IMR-90 (cell line): ENCODE measurements around the gene ARL14. TPM values are rescaled to one million over a fixed set of nuclear protein-coding genes. Genes with fewer than 3 reads are reported as not detected.

Experiments
- ATAC-seq: fragments of 200-7000 bp; cut with Tn5 transposase; 2 replicates; pipeline ENCODE4 v1.9.1; 2020; ENCODE audit warnings: low read depth, mild to moderate bottlenecking, moderate library complexity
- BruUV-seq: library from RNA; stranded (reverse); fragments of 400-500 nt; replicated peaks from 2 replicates; lab custom pipeline; 2021; lab: Mats Ljungman, UMichigan
- CTCF ChIA-PET: fragments of 300-600 bp; formaldehyde crosslinking; extraction: SDS; loops from one replicate; lab custom pipeline; 2021; ENCODE audit warnings: antibody characterized with exemption; lab: Yijun Ruan, JAX
- POLR2A ChIA-PET: fragments of 300-600 bp; sonication (Branson Sonifier 250); formaldehyde crosslinking; loops from one replicate; lab custom pipeline; 2022; ENCODE audit warnings: antibody characterized with exemption; ENCODE audit not compliant: unreplicated experiment; lab: Charles Lee
- DNase-seq: peaks from one replicate; pipeline ENCODE4 v3.0.0; 2013
- H2AFZ ChIP-seq: replicated peaks from 2 replicates; pipeline ENCODE3; 2013; ENCODE audit warnings: low read length, mild to moderate bottlenecking; ENCODE audit not compliant: poor library complexity
- H2AK5ac ChIP-seq: 2 replicates; pipeline ENCODE4 v1.6.1; 2013; ENCODE audit warnings: low read depth, low read length, inconsistent platforms
- H2AK9ac ChIP-seq: replicated peaks from 2 replicates; pipeline ENCODE3; 2013; ENCODE audit warnings: mild to moderate bottlenecking, low read depth, low read length, moderate library complexity; ENCODE audit not compliant: poor library complexity
- H2BK120ac ChIP-seq: 2 replicates; pipeline ENCODE4 v1.6.1; 2013; ENCODE audit warnings: low read depth, low read length, inconsistent platforms
- H2BK15ac ChIP-seq: 3 replicates; pipeline ENCODE4 v1.6.1; 2013; ENCODE audit warnings: low read depth, low read length, inconsistent platforms
- H2BK20ac ChIP-seq: 2 replicates; pipeline ENCODE4 v1.6.1; 2013; ENCODE audit warnings: low read depth, mild to moderate bottlenecking, inconsistent platforms, low read length, moderate library complexity
- H2BK5ac ChIP-seq: 2 replicates; pipeline ENCODE4 v1.6.1; 2013; ENCODE audit warnings: mild to moderate bottlenecking, low read depth, low read length, inconsistent platforms; ENCODE audit not compliant: poor library complexity, severe bottlenecking
- H3K14ac ChIP-seq: replicated peaks from 2 replicates; pipeline ENCODE4 v1.6.1; 2013; ENCODE audit warnings: low read depth, low read length, inconsistent platforms
- H3K18ac ChIP-seq: 2 replicates; pipeline ENCODE4 v1.6.1; 2013; ENCODE audit warnings: low read depth, low read length, control low read depth
- H3K23ac ChIP-seq: 2 replicates; pipeline ENCODE4 v1.6.1; 2013; ENCODE audit warnings: low read depth, low read length, inconsistent platforms
- H3K27ac ChIP-seq: 2 replicates; pipeline ENCODE4 v1.5.1; 2013; ENCODE audit warnings: mild to moderate bottlenecking, control low read depth, low read length; ENCODE audit not compliant: insufficient read depth
- H3K27me3 ChIP-seq: 2 replicates; pipeline ENCODE4 v1.6.1; 2013; ENCODE audit warnings: low read length; ENCODE audit not compliant: control insufficient read depth, insufficient read depth
- H3K36me3 ChIP-seq: 2 replicates; pipeline ENCODE4 v1.6.1; 2013; ENCODE audit warnings: low read length, mixed read lengths; ENCODE audit not compliant: control insufficient read depth, insufficient read depth
- H3K4ac ChIP-seq: 2 replicates; pipeline ENCODE4 v1.6.1; 2013; ENCODE audit warnings: low read depth, low read length, inconsistent platforms
- H3K4me1 ChIP-seq: 2 replicates; pipeline ENCODE4 v1.6.1; 2013; ENCODE audit warnings: low read length, mixed read lengths; ENCODE audit not compliant: control insufficient read depth, insufficient read depth
- H3K4me2 ChIP-seq: 2 replicates; pipeline ENCODE4 v1.6.1; 2013; ENCODE audit warnings: low read depth, mild to moderate bottlenecking, control low read depth, low read length, moderate library complexity
- H3K4me3 ChIP-seq: 2 replicates; pipeline ENCODE4 v1.5.1; 2013; ENCODE audit warnings: low read depth, mild to moderate bottlenecking, control low read depth, low read length, moderate library complexity; ENCODE audit not compliant: insufficient read depth
- H3K56ac ChIP-seq: 2 replicates; pipeline ENCODE4 v1.6.1; 2013; ENCODE audit warnings: low read length, inconsistent platforms; ENCODE audit not compliant: insufficient read depth; ENCODE audit errors: extremely low read depth
- H3K79me1 ChIP-seq, 2 experiments: 2 replicates each; pipeline ENCODE4 v1.6.1; 2013; ENCODE audit warnings: low read length in 2 of 2, inconsistent platforms in 1 of 2, low read depth in 1 of 2
- H3K9ac ChIP-seq: 2 replicates; pipeline ENCODE4 v1.6.1; 2013; ENCODE audit warnings: low read depth, low read length, control low read depth
- H3K9me1 ChIP-seq: 2 replicates; pipeline ENCODE4 v1.6.1; 2013; ENCODE audit warnings: low read length, inconsistent platforms; ENCODE audit not compliant: insufficient read depth
- H3K9me3 ChIP-seq: 2 replicates; pipeline ENCODE4 v1.6.1; 2013; ENCODE audit warnings: low read length; ENCODE audit not compliant: control insufficient read depth, insufficient read depth
- H4K20me1 ChIP-seq: 2 replicates; pipeline ENCODE4 v1.6.1; 2013; ENCODE audit warnings: low read length, inconsistent platforms; ENCODE audit not compliant: insufficient read depth
- H4K5ac ChIP-seq: 2 replicates; pipeline ENCODE4 v1.6.1; 2013; ENCODE audit warnings: mild to moderate bottlenecking, low read depth, low read length, control low read depth
- H4K8ac ChIP-seq, 2 experiments: 2 replicates each; pipeline ENCODE4 v1.6.1; 2013; ENCODE audit warnings: low read depth in 2 of 2, low read length in 2 of 2, control low read depth in 1 of 2, inconsistent platforms in 1 of 2
- H4K91ac ChIP-seq: 2 replicates; pipeline ENCODE4 v1.6.1; 2013; ENCODE audit warnings: low read depth, low read length, inconsistent platforms; ENCODE audit not compliant: insufficient read depth
- CTCF ChIP-seq: conservative IDR thresholded peaks from 2 replicates; pipeline ENCODE4 v1.5.1; 2012; ENCODE audit warnings: mild to moderate bottlenecking, low read depth, low read length, improper control_type of control experiment
- MXI1 ChIP-seq: IDR thresholded peaks from 2 replicates; pipeline ENCODE4 v1.6.1; 2012; ENCODE audit warnings: low read depth, mild to moderate bottlenecking, low read length, moderate library complexity, borderline replicate concordance
- RFX5 ChIP-seq: IDR thresholded peaks from 2 replicates; pipeline ENCODE4 v1.8.0; 2012; ENCODE audit warnings: low read depth, mild to moderate bottlenecking, low read length, moderate library complexity
- WGBS, 2 experiments: methylation state at CpG; one replicate each; pipeline versions ENCODE4 v1.1.5 to v1.1.7; 2013; ENCODE audit warnings: missing lambda C conversion rate in 2 of 2; ENCODE audit not compliant: insufficient read length in 1 of 2; ENCODE audit errors: extremely low coverage in 2 of 2; 5-methylcytosine and 5-hydroxymethylcytosine counted together
- dilution Hi-C: fragments of 300-500 bp; cut with HindIII; formaldehyde crosslinking; loops from one replicate; pipeline ENCODE4 v1.14.3; 2018; ENCODE audit warnings: low sequenced_read_pairs; ENCODE audit not compliant: unreplicated experiment
- in situ Hi-C: fragments of 300-500 bp; cut with MboI; formaldehyde crosslinking; loops from 3 replicates; pipeline ENCODE4 v1.14.3; 2019; ENCODE audit warnings: low sequenced_read_pairs, inconsistent platforms, mixed read lengths
- intact Hi-C: fragments of 100-400 bp; cut with micrococcal nuclease; formaldehyde crosslinking; loops from 2 replicates; pipeline ENCODE4 v1.10.0; 2022
- polyA plus RNA-seq, 3 experiments: library from polyadenylated mRNA; depleted of rRNA; stranded (reverse); fragments of >200 nt; gene quantifications; 2 replicates each; pipeline ENCODE4 v1.2.3, GENCODE V29; 2012; ENCODE audit warnings: low replicate concordance in 1 of 3
- total RNA-seq: library from RNA; depleted of rRNA; stranded (reverse); fragments of >200 nt; gene quantifications from 2 replicates; pipeline ENCODE4 v1.2.3, GENCODE V29; 2012

The ARL14 gene
- total and polyA plus RNA-seq, 2 of the 4 experiments (the other 2 are of a cell fraction): 0.15 to 0.18 TPM

- dilution Hi-C loops (no loop called here), intact Hi-C loops (loop anchor here (5.0 kb wide), 1 partner anchor 737 kb away; no protein-coding TSS in a partner anchor), in situ Hi-C loops (no loop called here)
- DNase-seq (peak; percentile 18), ATAC-seq (no peak)
- POLR2A ChIA-PET: no interaction called here
- Histone ChIP-seq H3K79me1 (no peaks in the 10 kb centered on the region), H3K4me1 (no peaks in the 10 kb centered on the region), H4K5ac (no peak overlapping the region), H3K14ac (no peak overlapping the region), H3K4ac (no peak overlapping the region), H3K4me2 (no peak overlapping the region), H3K9me3 (no peaks in the 10 kb centered on the region), H3K36me3 (no peaks in the 10 kb centered on the region), H3K27ac (no peak overlapping the region), H2BK20ac (no peak overlapping the region), H2BK15ac (no peak overlapping the region), H2BK120ac (no peak overlapping the region), H4K91ac (no peak overlapping the region), H3K23ac (no peak overlapping the region), H2AFZ (no peak overlapping the region), H3K9ac (no peak overlapping the region), H3K56ac (no peak overlapping the region), H3K4me3 (no peak overlapping the region), H2AK5ac (no peak overlapping the region), H2AK9ac (no peak overlapping the region), H3K27me3 (no peaks in the 10 kb centered on the region), H4K8ac (no peak overlapping the region), H4K20me1 (no peaks in the 10 kb centered on the region), H3K18ac (no peak overlapping the region), H3K9me1 (no peaks in the 10 kb centered on the region), H2BK5ac (no peak overlapping the region)
- CTCF ChIA-PET: interaction anchor here (0.8 to 1.7 kb wide), 5 partner anchors 13 to 34 kb away, joined by 3 to 5 read pairs (median 4); no protein-coding TSS in a partner anchor
- TF ChIP-seq RFX5 (no peak), CTCF (peak; percentile 32), MXI1 (no peak)
- no CpG with 5 or more reads among the region's 1 CpG for WGBS, 2 experiments
- BruUV-seq: no TSS peak
These were observed 8.3 kb downstream of the ARL14 start for GRCh38 chr3:160685144-160685766.
